K562 (cell line): ENCODE measurements around the gene EPC2. TPM values are rescaled to one million over a fixed set of nuclear protein-coding genes. Genes with fewer than 3 reads are reported as not detected.

Experiments used
- ATAC-seq: fragments of 200-7000 bp; cut with Tn5 transposase; 3 replicates; pipeline ENCODE4 v1.9.1; 2020; ENCODE audit warnings: moderate library complexity
- BruUV-seq: library from RNA; stranded (reverse); fragments of 400-500 nt; replicated peaks from 2 replicates; lab custom pipeline; 2021; lab: Mats Ljungman, UMichigan
- CTCF ChIA-PET: fragments of 300-600 bp; formaldehyde crosslinking; extraction: SDS; loops from one replicate; lab custom pipeline; 2021; ENCODE audit warnings: low intra/inter-chr PET ratio; lab: Yijun Ruan, JAX
- POLR2A ChIA-PET: fragments of 300-600, 350-650 bp; sonication (Branson Sonifier 250); formaldehyde crosslinking; extraction: SDS; loops from one replicate; lab custom pipeline; 2021; ENCODE audit warnings: antibody characterized with exemption, inconsistent platforms; lab: Yijun Ruan, JAX
- DNase-seq, 4 experiments: peaks; one replicate each; pipeline versions ENCODE4 v3.0.0 to v3.0.0-alpha.2; 2011 to 2018; ENCODE audit warnings: low spot score in 3 of 4, mixed read lengths in 3 of 4; ENCODE audit errors: extremely low read depth in 1 of 4
- FAIRE-seq: peaks from 2 replicates; lab custom pipeline; 2011; peaks lifted over from hg19 to GRCh38; lab: Jason Lieb, UNC
- H2AFZ ChIP-seq: 2 replicates; pipeline ENCODE4 v1.6.0; 2011; ENCODE audit warnings: low read depth, low read length, control low read depth, inconsistent platforms
- H3K27ac ChIP-seq: fragments of 200-600 bp; 3 replicates; pipeline ENCODE4 v1.8.0; 2011; ENCODE audit warnings: low read depth, mild to moderate bottlenecking, control low read depth, inconsistent platforms, low read length, moderate library complexity, mixed read lengths; ENCODE audit errors: extremely low read depth
- H3K27me3 ChIP-seq, 2 experiments: fragments of 300-600 bp in 1 of 2; 2 replicates in 1 of 2; 3 replicates in 1 of 2; pipeline versions ENCODE4 v1.6.0 to v1.8.0; 2011; ENCODE audit warnings: inconsistent platforms in 2 of 2, low read length in 2 of 2, mild to moderate bottlenecking in 1 of 2, mixed read lengths in 1 of 2, moderate library complexity in 1 of 2; ENCODE audit not compliant: control insufficient read depth in 2 of 2, insufficient read depth in 2 of 2
- H3K36me3 ChIP-seq: fragments of 300-600 bp; 3 replicates; pipeline ENCODE4 v1.8.0; 2011; ENCODE audit warnings: mild to moderate bottlenecking, low read length, inconsistent platforms; ENCODE audit not compliant: control insufficient read depth, insufficient read depth
- H3K4me1 ChIP-seq, 2 experiments: fragments of 200-600 bp in 1 of 2; replicated peaks in 1 of 2; 2 replicates in 1 of 2; 3 replicates in 1 of 2; pipeline versions ENCODE4 v1.5.1 to v1.8.0; 2011; ENCODE audit warnings: inconsistent platforms in 2 of 2, low read length in 2 of 2, mild to moderate bottlenecking in 1 of 2, mixed read lengths in 1 of 2, moderate library complexity in 1 of 2; ENCODE audit not compliant: control insufficient read depth in 2 of 2, insufficient read depth in 2 of 2
- H3K4me2 ChIP-seq: 2 replicates; pipeline ENCODE4 v1.6.1; 2011; ENCODE audit warnings: low read length, control low read depth, inconsistent platforms, mixed read lengths; ENCODE audit not compliant: insufficient read depth
- H3K4me3 ChIP-seq: fragments of 200-600 bp; sonication (generic), shearing (Covaris generic); 2 replicates; pipeline ENCODE4 v1.5.1; 2016; ENCODE audit warnings: control low read depth, inconsistent platforms
- H3K79me2 ChIP-seq: fragments of 200-600 bp; 3 replicates; pipeline ENCODE4 v1.8.0; 2011; ENCODE audit warnings: low read length, inconsistent platforms; ENCODE audit not compliant: control insufficient read depth, insufficient read depth
- H3K9ac ChIP-seq, 2 experiments: 2 replicates each; pipeline versions ENCODE4 v1.6.0 to v1.6.1; 2011; ENCODE audit warnings: low read depth in 2 of 2, low read length in 2 of 2, control low read depth in 1 of 2, inconsistent platforms in 1 of 2, mild to moderate bottlenecking in 1 of 2, mixed read lengths in 1 of 2; ENCODE audit not compliant: insufficient read depth in 1 of 2
- H3K9me1 ChIP-seq: one replicate; pipeline ENCODE4 v1.6.0; 2011; ENCODE audit warnings: inconsistent platforms, mild to moderate bottlenecking, low read length, moderate library complexity; ENCODE audit not compliant: control insufficient read depth, insufficient read depth
- H3K9me3 ChIP-seq: replicated peaks from 2 replicates; pipeline ENCODE4 v1.5.1; 2011; ENCODE audit warnings: low read depth, low read length, inconsistent platforms; ENCODE audit not compliant: control insufficient read depth, insufficient read depth
- H4K20me1 ChIP-seq: replicated peaks from 2 replicates; pipeline ENCODE4 v1.6.1; 2011; ENCODE audit warnings: low read length, inconsistent platforms, mixed read lengths; ENCODE audit not compliant: control insufficient read depth, insufficient read depth
- CBFA2T2 ChIP-seq: fragments of 450-650 bp; conservative IDR thresholded peaks from 2 replicates; pipeline ENCODE4 v1.6.1; 2017; ENCODE audit warnings: mild to moderate bottlenecking
- CBFA2T3 ChIP-seq: fragments of 450-650 bp; IDR thresholded peaks from 2 replicates; pipeline ENCODE4 v1.6.1; 2017
- CBX1 ChIP-seq: sonication (generic); IDR thresholded peaks from 2 replicates; pipeline ENCODE4 v1.6.1; 2016; ENCODE audit warnings: antibody characterized with exemption, low read depth, mild to moderate bottlenecking
- DDX20 ChIP-seq: fragments of 450-650 bp; IDR thresholded peaks from 2 replicates; pipeline ENCODE4 v1.6.1; 2016; ENCODE audit warnings: missing genetic modification characterization, low read depth, mild to moderate bottlenecking, missing compliant biosample characterization, moderate library complexity
- HDAC1 ChIP-seq, 2 experiments: fragments of 450-650 bp; IDR thresholded peaks; 2 replicates each; pipeline ENCODE4 v1.6.1; 2016 to 2017; ENCODE audit warnings: inconsistent platforms in 1 of 2, mild to moderate bottlenecking in 1 of 2, moderate library complexity in 1 of 2
- MAZ ChIP-seq, 2 experiments: fragments of 450-650 bp in 1 of 2; sonication (generic) in 1 of 2; formaldehyde crosslinking; IDR thresholded peaks in 1 of 2; conservative IDR thresholded peaks in 1 of 2; 2 replicates each; pipeline versions ENCODE4 v1.4.0 to v1.5.0; 2020; ENCODE audit warnings: mild to moderate bottlenecking in 1 of 2, missing genetic modification reagents in 1 of 2
- TGIF2 ChIP-seq: sonication (generic); formaldehyde crosslinking; IDR thresholded peaks from 2 replicates; pipeline ENCODE4 v1.8.1; 2022; ENCODE audit warnings: mild to moderate bottlenecking, missing genetic modification reagents, moderate library complexity
- WHSC1 ChIP-seq: IDR thresholded peaks from one replicate; pipeline ENCODE4 v1.6.1; 2012; ENCODE audit warnings: low read length, control low read depth, inconsistent platforms
- ZKSCAN3 ChIP-seq: fragments of 250-450 bp; sonication (Bioruptor Pico); IDR thresholded peaks from 2 replicates; pipeline ENCODE4 v1.4.0; 2020
- ZNF3 ChIP-seq: fragments of 250-450 bp; sonication (Bioruptor Pico); IDR thresholded peaks from 2 replicates; pipeline ENCODE4 v1.5.0; 2021; ENCODE audit warnings: mild to moderate bottlenecking, moderate library complexity
- WGBS: fragments of 100-300 bp; shearing (Covaris generic); methylation state at CpG from one replicate; pipeline ENCODE4 v1.1.6; 2016; ENCODE audit warnings: low coverage, mixed read lengths; ENCODE audit not compliant: insufficient coverage; ENCODE audit errors: missing lambda C conversion rate; 5-methylcytosine and 5-hydroxymethylcytosine counted together
- in situ Hi-C: fragments of 300-500 bp; cut with MboI; formaldehyde crosslinking; loops from 4 replicates; pipeline ENCODE4 v1.15.0; 2018; ENCODE audit warnings: inconsistent platforms, mixed read lengths
- intact Hi-C: fragments of 100-400 bp; cut with micrococcal nuclease; formaldehyde crosslinking; loops from 2 replicates; pipeline ENCODE4 v1.14.2; 2022
- polyA plus RNA-seq, 8 experiments: library from polyadenylated mRNA; depleted of rRNA in 4 of 8; stranded (reverse) in 5 of 8; unstranded in 3 of 8; fragments of >200 nt; fragmentation: Nextera tagmentation in 2 of 8; fragmentation: Illumina TruSeq in 1 of 8; extraction: Ambion mirVana in 2 of 8; extraction: Trizol in 1 of 8; gene quantifications; 2 replicates each; pipeline versions ENCODE4 v1.2.1 to v1.2.3, GENCODE V29; 2011 to 2014; ENCODE audit warnings: inconsistent platforms in 1 of 8, missing spikeins in 1 of 8
- total RNA-seq, 7 experiments: library from RNA; depleted of rRNA in 6 of 7; stranded (reverse); fragments of >200 nt in 6 of 7; fragmentation: Illumina TruSeq in 2 of 7; extraction: Trizol in 2 of 7; gene quantifications; 2 replicates each; pipeline versions ENCODE4 v1.2.1 to v1.2.3, GENCODE V29; 2011 to 2021; ENCODE audit warnings: low replicate concordance in 1 of 7
- TF ChIP-seq, protein P1 (sequence below): sonication (generic); formaldehyde crosslinking; IDR thresholded peaks from 2 replicates; pipeline ENCODE4 v1.8.0; 2022; ENCODE audit warnings: missing genetic modification reagents, mild to moderate bottlenecking, moderate library complexity, borderline replicate concordance

Gene EPC2
- total and polyA plus RNA-seq, 9 of the 15 experiments (the other 6 are each of a cell fraction or from before 2014, with no cell fraction given), result 7.0 to 35.8 (median 29.1) TPM

GRCh38 chr2:148684507-148684906 lies 40.0 kb downstream of the EPC2 start:
- intact Hi-C loops (no loop called here), in situ Hi-C loops (no loop called here)
- FAIRE-seq, result no peak
- ATAC-seq, result no peak
- Histone ChIP-seq H3K79me2 (peaks cover 88% of the 10 kb centered on the region), H4K20me1 (0 out of 2 replicates have a peak, but pooled peaks cover 7% of the 10 kb centered on the region), H3K27ac (no peak overlapping the region), H3K4me3 (no peak overlapping the region), H3K4me1 (peaks cover 0 to 12% of the 10 kb centered on the region in 2 experiments; a peak in 3 of 5 replicates), H3K9me3 (no peaks in the 10 kb centered on the region), H3K27me3 (no peaks in the 10 kb centered on the region), H2AFZ (no peak overlapping the region), H3K4me2 (no peak overlapping the region), H3K9me1 (no peaks in the 10 kb centered on the region), H3K9ac (no peak overlapping the region), H3K36me3 (no peaks in the 10 kb centered on the region)
- 80% methylated on average over 6 of the region's 6 CpGs for WGBS
- no peak for DNase-seq
- CTCF ChIA-PET, result interaction anchor here (0.6 kb wide), 1 partner anchor 20 kb away, joined by 3 read pairs; no protein-coding TSS in a partner anchor
- POLR2A ChIA-PET, result no interaction called here
- no TSS peak for BruUV-seq
- TF ChIP-seq WHSC1 (no peak), MAZ (CRISPR knock-in tag; conservative IDR thresholded peaks at IDR 0.05 in 1 of 2, IDR thresholded peaks at IDR 0.05 in 1 of 2) (no peak), TGIF2 (0 out of 2 replicates have a peak, but pooled peaks have one; percentile 44), ZNF3 (CRISPR knock-in tag) (no peak), DDX20 (tag) (no peak)

GRCh38 chr2:148687543-148687942 lies 43.0 kb downstream of the EPC2 start:
- Histone ChIP-seq H3K79me2 (peaks cover 65% of the 10 kb centered on the region), H3K27me3 (no peaks in the 10 kb centered on the region), H3K27ac (no peak overlapping the region), H3K9me3 (no peaks in the 10 kb centered on the region), H3K36me3 (peaks cover 8% of the 10 kb centered on the region; the same call in 2 of the 3 replicates), H2AFZ (no peak overlapping the region), H3K4me3 (no peak overlapping the region), H3K9me1 (no peaks in the 10 kb centered on the region), H4K20me1 (no peaks in the 10 kb centered on the region), H3K4me1 (no peaks in the 10 kb centered on the region), H3K4me2 (no peak overlapping the region), H3K9ac (no peak overlapping the region)
- DNase-seq (no peak), ATAC-seq (no peak), FAIRE-seq (no peak)
- 81% methylated on average over 3 of the region's 3 CpGs for WGBS
- ChIA-PET CTCF (no interaction called here), POLR2A (interaction anchor here (0.9 to 1.6 kb wide), 2 partner anchors 10 to 41 kb away, joined by 3 read pairs; no protein-coding TSS in a partner anchor)
- no peak for TF ChIP-seq ZKSCAN3 (CRISPR knock-in tag)
- no peak for TF ChIP-seq HDAC1 (IDR thresholded peaks at IDR 0.05)
- TF ChIP-seq CBFA2T3, result no peak
- TF ChIP-seq, protein P1, sequence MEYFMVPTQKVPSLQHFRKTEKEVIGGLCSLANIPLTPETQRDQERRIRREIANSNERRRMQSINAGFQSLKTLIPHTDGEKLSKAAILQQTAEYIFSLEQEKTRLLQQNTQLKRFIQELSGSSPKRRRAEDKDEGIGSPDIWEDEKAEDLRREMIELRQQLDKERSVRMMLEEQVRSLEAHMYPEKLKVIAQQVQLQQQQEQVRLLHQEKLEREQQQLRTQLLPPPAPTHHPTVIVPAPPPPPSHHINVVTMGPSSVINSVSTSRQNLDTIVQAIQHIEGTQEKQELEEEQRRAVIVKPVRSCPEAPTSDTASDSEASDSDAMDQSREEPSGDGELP, result no peak
- no peak for TF ChIP-seq CBFA2T2
- TF ChIP-seq CBX1, result no peak
- no TSS peak for BruUV-seq
- in situ Hi-C loops (no loop called here), intact Hi-C loops (no loop called here)
